Ovary (tissue), 3 donors: ENCODE results near the gene HDAC11.

ENCODE experiments used
- CTCF ChIP-seq, 3 donors: fragments of 450-650 bp in 2 of 3; fragments of 200-600 bp in 1 of 3; IDR thresholded peaks; one replicate each; pipeline versions ENCODE4 v1.5.1 to v1.8.0; 2016 to 2022; ENCODE audit warnings: antibody characterized with exemption in 3 of 3, mild to moderate bottlenecking in 1 of 3
- EP300 ChIP-seq: sonication (generic); formaldehyde crosslinking; IDR thresholded peaks from one replicate; pipeline ENCODE4 v1.6.1; 2017; ENCODE audit warnings: antibody characterized with exemption
- POLR2A ChIP-seq: fragments of 450-650 bp; IDR thresholded peaks from one replicate; pipeline ENCODE4 v1.6.1; 2017; ENCODE audit warnings: antibody characterized with exemption, mild to moderate bottlenecking, moderate library complexity
- donor health status: DM: no; HTN: no; CAD: no.

- TF ChIP-seq CTCF (IDR thresholded peaks at IDR 0.05): no peak
- no peak for TF ChIP-seq POLR2A
- no peak for TF ChIP-seq EP300
These were observed 28.4 kb downstream of the HDAC11 start for GRCh38 chr3:13508496-13508895.
